Neural cell (in vitro differentiated cells): ENCODE results near the gene RAB15.

Experiments
- CTCF ChIP-seq: fragments of 450-650 bp; IDR thresholded peaks from 2 replicates; pipeline ENCODE4 v1.5.1; 2014; ENCODE audit warnings: antibody characterized with exemption, mild to moderate bottlenecking, moderate library complexity; ENCODE audit not compliant: poor library complexity, severe bottlenecking
- EP300 ChIP-seq: fragments of 450-650 bp; conservative IDR thresholded peaks from 2 replicates; pipeline ENCODE4 v1.6.1; 2014; ENCODE audit warnings: antibody characterized with exemption, mild to moderate bottlenecking, moderate library complexity; ENCODE audit not compliant: poor library complexity, severe bottlenecking
- EZH2 ChIP-seq: fragments of 200-600, 300-800 bp; shearing (Covaris generic), sonication (generic); IDR thresholded peaks from 2 replicates; pipeline ENCODE4 v1.6.1; 2014; ENCODE audit warnings: antibody characterized with exemption, low read length, borderline replicate concordance, mild to moderate bottlenecking; ENCODE audit not compliant: insufficient read depth, poor library complexity, severe bottlenecking
- POLR2AphosphoS5 ChIP-seq: IDR thresholded peaks from 2 replicates; pipeline ENCODE4 v1.6.1; 2012
- RAD21 ChIP-seq: fragments of 450-650 bp; conservative IDR thresholded peaks from 2 replicates; pipeline ENCODE4 v1.6.1; 2014; ENCODE audit warnings: antibody characterized with exemption, mild to moderate bottlenecking, moderate library complexity
- REST ChIP-seq: IDR thresholded peaks from 2 replicates; pipeline ENCODE4 v1.6.1; 2012; ENCODE audit warnings: borderline replicate concordance
- TAF1 ChIP-seq: IDR thresholded peaks from 2 replicates; pipeline ENCODE4 v1.6.1; 2012; ENCODE audit warnings: low read depth

GRCh38 chr14:64906022-64906421 lies 66.1 kb downstream of the RAB15 start:
- TF ChIP-seq EZH2 (no peak), CTCF (no peak), EP300 (no peak), RAD21 (no peak), POLR2AphosphoS5 (no peak), TAF1 (no peak), REST (no peak)
